Transverse colon (tissue), 3 donors: ENCODE data around the gene TTYH1.

Experiments
- POLR2A ChIP-seq: fragments of 450-650 bp; IDR thresholded peaks from one replicate; pipeline ENCODE4 v1.6.1; 2016; ENCODE audit warnings: antibody characterized with exemption, mild to moderate bottlenecking, moderate library complexity
- TF ChIP-seq, protein P1 (sequence below), 5 experiments: fragments of 200-600 bp in 3 of 5; fragments of 450-650 bp in 2 of 5; sonication (generic) in 3 of 5; IDR thresholded peaks; 1 replicate in 2 of 5; 2 replicates in 3 of 5; pipeline ENCODE4 v1.5.1; 2016 to 2017; ENCODE audit warnings: antibody characterized with exemption in 5 of 5, inconsistent platforms in 3 of 5, mild to moderate bottlenecking in 2 of 5, moderate library complexity in 1 of 5

DNA sequence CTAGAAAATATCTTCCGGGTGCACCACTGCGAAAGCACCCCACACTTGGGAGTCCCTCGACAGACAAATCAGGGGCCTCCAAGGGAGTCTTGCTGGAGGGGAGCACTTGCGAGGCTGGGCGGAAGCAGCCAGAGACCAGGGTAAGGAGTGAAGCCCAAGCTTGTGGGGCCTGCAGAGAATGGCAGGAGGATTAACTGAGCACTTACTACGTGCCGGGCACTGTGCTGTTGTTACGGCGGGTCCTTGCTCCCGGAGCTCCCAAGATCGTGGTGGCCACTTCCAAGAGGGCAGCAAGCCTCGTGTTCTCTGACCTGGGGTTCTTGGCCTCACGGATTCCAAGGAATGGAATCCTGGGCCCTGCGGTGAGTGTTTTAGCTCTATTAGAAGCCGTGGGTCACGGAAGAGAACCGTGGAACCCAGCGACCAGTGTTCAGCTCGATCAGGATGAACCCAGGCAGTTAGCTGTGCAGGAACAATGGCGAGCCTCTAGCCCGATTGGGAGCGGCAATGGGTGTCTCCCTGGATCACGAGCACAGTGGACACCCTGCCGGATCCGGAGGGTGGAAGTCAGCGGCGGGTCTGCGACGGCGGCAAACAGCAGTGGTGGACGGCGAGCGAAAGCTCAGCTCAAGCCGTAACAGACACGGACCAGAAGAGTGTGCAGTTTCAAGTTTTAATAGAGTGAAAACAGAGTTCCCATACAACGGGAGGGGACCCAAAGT, 9.6 kb downstream of the TTYH1 start:
- TF ChIP-seq, protein P1, sequence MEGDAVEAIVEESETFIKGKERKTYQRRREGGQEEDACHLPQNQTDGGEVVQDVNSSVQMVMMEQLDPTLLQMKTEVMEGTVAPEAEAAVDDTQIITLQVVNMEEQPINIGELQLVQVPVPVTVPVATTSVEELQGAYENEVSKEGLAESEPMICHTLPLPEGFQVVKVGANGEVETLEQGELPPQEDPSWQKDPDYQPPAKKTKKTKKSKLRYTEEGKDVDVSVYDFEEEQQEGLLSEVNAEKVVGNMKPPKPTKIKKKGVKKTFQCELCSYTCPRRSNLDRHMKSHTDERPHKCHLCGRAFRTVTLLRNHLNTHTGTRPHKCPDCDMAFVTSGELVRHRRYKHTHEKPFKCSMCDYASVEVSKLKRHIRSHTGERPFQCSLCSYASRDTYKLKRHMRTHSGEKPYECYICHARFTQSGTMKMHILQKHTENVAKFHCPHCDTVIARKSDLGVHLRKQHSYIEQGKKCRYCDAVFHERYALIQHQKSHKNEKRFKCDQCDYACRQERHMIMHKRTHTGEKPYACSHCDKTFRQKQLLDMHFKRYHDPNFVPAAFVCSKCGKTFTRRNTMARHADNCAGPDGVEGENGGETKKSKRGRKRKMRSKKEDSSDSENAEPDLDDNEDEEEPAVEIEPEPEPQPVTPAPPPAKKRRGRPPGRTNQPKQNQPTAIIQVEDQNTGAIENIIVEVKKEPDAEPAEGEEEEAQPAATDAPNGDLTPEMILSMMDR (IDR thresholded peaks at IDR 0.05) = no peak
- TF ChIP-seq POLR2A = no peak
